K562 (cell line): ENCODE data around the gene DDAH2. TPM values are rescaled to one million over a fixed set of nuclear protein-coding genes. Genes with fewer than 3 reads are reported as not detected.

Source experiments
- ATF1 ChIP-seq, 2 experiments: fragments of 450-650 bp in 1 of 2; IDR thresholded peaks; 2 replicates each; pipeline ENCODE4 v1.6.1; 2016; ENCODE audit warnings: missing compliant biosample characterization in 1 of 2, missing genetic modification characterization in 1 of 2
- FOXJ2 ChIP-seq: fragments of 200-800 bp; sonication (Bioruptor generic); IDR thresholded peaks from 2 replicates; pipeline ENCODE4 v1.6.1; 2016; ENCODE audit warnings: missing genetic modification characterization, missing compliant biosample characterization
- GATA2 ChIP-seq: sonication (generic); formaldehyde crosslinking; IDR thresholded peaks from 2 replicates; pipeline ENCODE4 v1.4.0; 2020; ENCODE audit warnings: mild to moderate bottlenecking, missing genetic modification reagents
- HDAC8 ChIP-seq: fragments of 450-650 bp; IDR thresholded peaks from 2 replicates; pipeline ENCODE4 v1.6.1; 2016; ENCODE audit warnings: mild to moderate bottlenecking, missing genetic modification characterization, moderate library complexity, missing compliant biosample characterization
- KLF16 ChIP-seq: IDR thresholded peaks from 2 replicates; pipeline ENCODE4 v1.6.1; 2016; ENCODE audit warnings: antibody characterized with exemption
- PKNOX1 ChIP-seq: fragments of 450-650 bp; IDR thresholded peaks from 2 replicates; pipeline ENCODE4 v1.6.1; 2016
- PML ChIP-seq: IDR thresholded peaks from 2 replicates; pipeline ENCODE4 v1.6.1; 2012; ENCODE audit warnings: low read length, inconsistent platforms
- PTRF ChIP-seq: fragments of 450-650 bp; IDR thresholded peaks from 2 replicates; pipeline ENCODE4 v1.6.1; 2016; ENCODE audit warnings: mild to moderate bottlenecking, missing genetic modification characterization, missing compliant biosample characterization
- RUNX1 ChIP-seq: sonication (generic); IDR thresholded peaks from 2 replicates; pipeline ENCODE4 v1.6.1; 2016; ENCODE audit warnings: antibody characterized with exemption, low read depth
- SAP30 ChIP-seq: fragments of 200-600 bp; sonication (generic); IDR thresholded peaks from 2 replicates; pipeline ENCODE4 v1.6.1; 2012; ENCODE audit warnings: borderline replicate concordance, low read depth, mild to moderate bottlenecking, moderate library complexity, low read length, control low read depth, inconsistent platforms; ENCODE audit not compliant: insufficient read depth, poor library complexity, severe bottlenecking
- SRF ChIP-seq, 2 experiments: fragments of 250-450, 450-650 bp in 1 of 2; sonication (Bioruptor Pico) in 1 of 2; sonication (generic) in 1 of 2; formaldehyde crosslinking; IDR thresholded peaks; 2 replicates each; pipeline versions ENCODE4 v1.5.0 to v1.5.1; 2020 to 2022; ENCODE audit warnings: mild to moderate bottlenecking in 1 of 2, missing genetic modification reagents in 1 of 2
- STAT5B ChIP-seq: fragments of 250-450 bp; sonication (Bioruptor Pico); IDR thresholded peaks from 2 replicates; pipeline ENCODE4 v1.8.0; 2021; ENCODE audit warnings: mild to moderate bottlenecking, inconsistent platforms
- ZKSCAN1 ChIP-seq: fragments of 150-350 bp; IDR thresholded peaks from 2 replicates; pipeline ENCODE4 v1.6.1; 2016; ENCODE audit warnings: low read depth, low read length
- ZMIZ1 ChIP-seq, 2 experiments: fragments of 150-350 bp in 1 of 2; IDR thresholded peaks; 2 replicates each; pipeline ENCODE4 v1.6.1; 2012 to 2016; ENCODE audit warnings: low read depth in 2 of 2, low read length in 2 of 2, mild to moderate bottlenecking in 1 of 2, moderate library complexity in 1 of 2
- ZNF165 ChIP-seq: fragments of 250-450 bp; sonication (Bioruptor Pico); IDR thresholded peaks from 2 replicates; pipeline ENCODE4 v1.4.0; 2020; ENCODE audit warnings: borderline replicate concordance
- ZNF518B ChIP-seq: fragments of 250-450 bp; sonication (Bioruptor Pico); IDR thresholded peaks from 2 replicates; pipeline ENCODE4 v1.5.0; 2021; ENCODE audit warnings: mild to moderate bottlenecking, moderate library complexity
- ZNF696 ChIP-seq: fragments of 250-450 bp; sonication (Bioruptor Pico); conservative IDR thresholded peaks from 2 replicates; pipeline ENCODE4 v1.4.0; 2020; ENCODE audit warnings: mild to moderate bottlenecking, moderate library complexity
- polyA plus RNA-seq, 8 experiments: library from polyadenylated mRNA; depleted of rRNA in 4 of 8; stranded (reverse) in 5 of 8; unstranded in 3 of 8; fragments of >200 nt; fragmentation: Nextera tagmentation in 2 of 8; fragmentation: Illumina TruSeq in 1 of 8; extraction: Ambion mirVana in 2 of 8; extraction: Trizol in 1 of 8; gene quantifications; 2 replicates each; pipeline versions ENCODE4 v1.2.1 to v1.2.3, GENCODE V29; 2011 to 2014; ENCODE audit warnings: inconsistent platforms in 1 of 8, missing spikeins in 1 of 8
- total RNA-seq, 7 experiments: library from RNA; depleted of rRNA in 6 of 7; stranded (reverse); fragments of >200 nt in 6 of 7; fragmentation: Illumina TruSeq in 2 of 7; extraction: Trizol in 2 of 7; gene quantifications; 2 replicates each; pipeline versions ENCODE4 v1.2.1 to v1.2.3, GENCODE V29; 2011 to 2021; ENCODE audit warnings: low replicate concordance in 1 of 7

Gene DDAH2
- total and polyA plus RNA-seq, 9 of the 15 experiments (the other 6 are each of a cell fraction or from before 2014, with no cell fraction given), result 1.8 to 45.4 (median 21.4) TPM

GRCh38 chr6:31702819-31703716, 26.0 kb downstream of the DDAH2 start, which contains the start of gene ABHD16A (continued):
- peak; percentile 65 for TF ChIP-seq PKNOX1
- TF ChIP-seq SAP30, result peak; percentile 80
- TF ChIP-seq KLF16, result peak; percentile 90
- peak; percentile 61; the same call in 1 of the 2 replicates for TF ChIP-seq ZNF165 (CRISPR knock-in tag)
- TF ChIP-seq ZMIZ1 (IDR thresholded peaks at IDR 0.05; ENCODE audit: low read depth in 2 of 2, low read length in 2 of 2), result peak in 1 of 2 experiments; percentile 85; a peak in 3 of 4 replicates
- TF ChIP-seq HDAC8 (tag), result peak; percentile 44; the same call in 1 of the 2 replicates
- TF ChIP-seq ZKSCAN1, result 0 out of 2 replicates have a peak, but pooled peaks have one; percentile 59
- peak; percentile 67 for TF ChIP-seq ATF1 (CRISPR knock-in tag; IDR thresholded peaks at IDR 0.05)
- peak; percentile 98 for TF ChIP-seq ATF1 (tag; IDR thresholded peaks at IDR 0.05)
- no peak for TF ChIP-seq STAT5B
- TF ChIP-seq ZNF518B (CRISPR knock-in tag), result no peak
- peak; percentile 91; the same call in 1 of the 2 replicates for TF ChIP-seq PML
- no peak for TF ChIP-seq PTRF (tag)
- TF ChIP-seq GATA2 (CRISPR knock-in tag), result peak; percentile 80
- peak; percentile 25 to 94; a peak in 3 of 4 replicates for TF ChIP-seq SRF (CRISPR knock-in tag; IDR thresholded peaks at IDR 0.05)
- no peak for TF ChIP-seq ZNF696 (CRISPR knock-in tag)
- peak; percentile 29; the same call in 1 of the 2 replicates for TF ChIP-seq FOXJ2 (tag)
- peak; percentile 54; the same call in 1 of the 2 replicates for TF ChIP-seq RUNX1
